WTC11 (cell line): ENCODE results near the gene ERLEC1. TPM values are rescaled to one million over a fixed set of nuclear protein-coding genes. Genes with fewer than 3 reads are reported as not detected.

Experiments used
- ATAC-seq: fragments of 200-7000 bp; cut with Tn5 transposase; 2 replicates; pipeline ENCODE4 v1.10.0; 2021; ENCODE audit warnings: mild to moderate bottlenecking, moderate library complexity
- CTCF ChIA-PET: fragments of 300-600 bp; sonication (Branson Sonifier 250); formaldehyde crosslinking; loops from one replicate; lab custom pipeline; 2021; ENCODE audit warnings: antibody characterized with exemption; lab: Charles Lee
- POLR2A ChIA-PET: fragments of 350-600 bp; sonication (Branson Sonifier 250); formaldehyde crosslinking; loops from one replicate; lab custom pipeline; 2021; ENCODE audit warnings: antibody characterized with exemption; lab: Charles Lee
- DNase-seq: peaks from one replicate; pipeline ENCODE4 v3.0.0; 2021; ENCODE audit warnings: low spot score
- H3K27ac Mint-ChIP-seq: 2 replicates; pipeline ENCODE4 v1.8.0; 2021; ENCODE audit warnings: mixed read lengths
- H3K27me3 Mint-ChIP-seq: 2 replicates; pipeline ENCODE4 v1.8.0; 2021; ENCODE audit warnings: low read depth, mild to moderate bottlenecking, moderate library complexity, mixed read lengths
- H3K36me3 Mint-ChIP-seq: 2 replicates; pipeline ENCODE4 v1.8.0; 2021; ENCODE audit warnings: mixed read lengths
- H3K4me1 Mint-ChIP-seq: 2 replicates; pipeline ENCODE4 v1.8.0; 2022; ENCODE audit warnings: mixed read lengths
- H3K4me3 Mint-ChIP-seq: 2 replicates; pipeline ENCODE4 v1.8.0; 2021; ENCODE audit warnings: mild to moderate bottlenecking, moderate library complexity, mixed read lengths
- H3K9me3 Mint-ChIP-seq: 2 replicates; pipeline ENCODE4 v1.8.0; 2021; ENCODE audit warnings: mixed read lengths
- ARID4B ChIP-seq: sonication (generic); formaldehyde crosslinking; IDR thresholded peaks from 2 replicates; pipeline ENCODE4 v1.8.0; 2023; ENCODE audit warnings: missing genetic modification reagents, mild to moderate bottlenecking, borderline replicate concordance
- CDX4 ChIP-seq: fragments of 250-450 bp; sonication (Bioruptor Pico); IDR thresholded peaks from 2 replicates; pipeline ENCODE4 v1.9.0; 2021; ENCODE audit warnings: moderate library complexity, mild to moderate bottlenecking, inconsistent platforms, borderline replicate concordance
- E2F1 ChIP-seq: sonication (generic); formaldehyde crosslinking; IDR thresholded peaks from 2 replicates; pipeline ENCODE4 v1.8.0; 2022; ENCODE audit warnings: mild to moderate bottlenecking, missing genetic modification reagents
- E2F5 ChIP-seq: sonication (generic); formaldehyde crosslinking; IDR thresholded peaks from 2 replicates; pipeline ENCODE4 v1.8.1; 2022; ENCODE audit warnings: mild to moderate bottlenecking, moderate library complexity, missing genetic modification reagents
- ELF4 ChIP-seq: sonication (generic); formaldehyde crosslinking; IDR thresholded peaks from 2 replicates; pipeline ENCODE4 v1.8.1; 2022; ENCODE audit warnings: low read depth, mild to moderate bottlenecking, moderate library complexity, missing genetic modification reagents
- ETV6 ChIP-seq: sonication (generic); formaldehyde crosslinking; IDR thresholded peaks from 2 replicates; pipeline ENCODE4 v1.8.1; 2022; ENCODE audit warnings: mild to moderate bottlenecking, missing genetic modification reagents
- FOXP1 ChIP-seq: sonication (generic); formaldehyde crosslinking; IDR thresholded peaks from 2 replicates; pipeline ENCODE4 v1.8.0; 2022; ENCODE audit warnings: missing genetic modification reagents, mild to moderate bottlenecking, moderate library complexity, borderline replicate concordance
- FOXP4 ChIP-seq: sonication (generic); formaldehyde crosslinking; IDR thresholded peaks from 2 replicates; pipeline ENCODE4 v1.8.0; 2022; ENCODE audit warnings: mild to moderate bottlenecking, missing genetic modification reagents
- GTF2I ChIP-seq: fragments of 250-450 bp; sonication (Bioruptor Pico); conservative IDR thresholded peaks from 2 replicates; pipeline ENCODE4 v1.4.0; 2021; ENCODE audit warnings: mild to moderate bottlenecking
- IRF1 ChIP-seq: sonication (generic); formaldehyde crosslinking; IDR thresholded peaks from 2 replicates; pipeline ENCODE4 v1.8.0; 2023; ENCODE audit warnings: missing genetic modification reagents
- IRF2 ChIP-seq: sonication (generic); formaldehyde crosslinking; IDR thresholded peaks from 2 replicates; pipeline ENCODE4 v1.8.0; 2022; ENCODE audit warnings: low read depth, missing genetic modification reagents, borderline replicate concordance
- NR1H2 ChIP-seq: sonication (generic); formaldehyde crosslinking; IDR thresholded peaks from 2 replicates; pipeline ENCODE4 v1.9.0; 2021; ENCODE audit warnings: mild to moderate bottlenecking, moderate library complexity, missing genetic modification reagents
- SMAD4 ChIP-seq: sonication (generic); formaldehyde crosslinking; IDR thresholded peaks from 2 replicates; pipeline ENCODE4 v1.8.0; 2022; ENCODE audit warnings: mild to moderate bottlenecking, missing genetic modification reagents
- STAT6 ChIP-seq: sonication (generic); formaldehyde crosslinking; conservative IDR thresholded peaks from 2 replicates; pipeline ENCODE4 v1.8.1; 2023; ENCODE audit warnings: mild to moderate bottlenecking, low read depth, missing genetic modification reagents, moderate library complexity
- ZNF121 ChIP-seq: sonication (generic); formaldehyde crosslinking; IDR thresholded peaks from 2 replicates; pipeline ENCODE4 v1.8.0; 2023; ENCODE audit warnings: missing genetic modification reagents
- ZNF263 ChIP-seq: sonication (generic); formaldehyde crosslinking; IDR thresholded peaks from 2 replicates; pipeline ENCODE4 v1.8.1; 2022; ENCODE audit warnings: low read depth, mild to moderate bottlenecking, moderate library complexity, missing genetic modification reagents
- ZNF425 ChIP-seq: fragments of 250-450 bp; sonication (Bioruptor Pico); conservative IDR thresholded peaks from 2 replicates; pipeline ENCODE4 v1.9.0; 2021; ENCODE audit warnings: mild to moderate bottlenecking
- total RNA-seq: library from RNA; stranded (reverse); gene quantifications from 3 replicates; pipeline ENCODE4 v1.2.3, GENCODE V29; 2021

The ERLEC1 gene
- total RNA-seq, 1 experiment from 2014 or later = 26.5 TPM

GRCh38 chr2:53787614-53788289 lies 908 bp downstream of the ERLEC1 start (continued):
- no peak for TF ChIP-seq GTF2I (CRISPR knock-in tag)
- TF ChIP-seq IRF2 = no peak
- no peak for TF ChIP-seq E2F5
- TF ChIP-seq ELF4 (CRISPR knock-in tag) = no peak
- TF ChIP-seq ZNF263 (CRISPR knock-in tag) = no peak
- no peak for TF ChIP-seq ETV6

GRCh38 chr2:53793261-53793660 lies 6.4 kb downstream of the ERLEC1 start:
- no peak for ATAC-seq
- DNase-seq = no peak
- Mint-ChIP-seq H3K4me3 (no peak overlapping the region), H3K4me1 (0 out of 2 replicates have a peak, but pooled peaks cover 4% of the 10 kb centered on the region), H3K36me3 (peaks cover 14% of the 10 kb centered on the region), H3K9me3 (no peaks in the 10 kb centered on the region), H3K27ac (no peak overlapping the region), H3K27me3 (no peaks in the 10 kb centered on the region)
- ChIA-PET POLR2A (no interaction called here), CTCF (no interaction called here)
- no peak for TF ChIP-seq ZNF121
- no peak for TF ChIP-seq IRF1 (CRISPR knock-in tag)
- TF ChIP-seq FOXP4 (CRISPR knock-in tag) = no peak
- no peak for TF ChIP-seq SMAD4
- TF ChIP-seq E2F1 (CRISPR knock-in tag) = no peak
- TF ChIP-seq IRF2 = no peak
- TF ChIP-seq CDX4 (CRISPR knock-in tag) = no peak
- TF ChIP-seq NR1H2 (CRISPR knock-in tag) = no peak
- TF ChIP-seq ZNF425 (CRISPR knock-in tag) = no peak
- TF ChIP-seq STAT6 (CRISPR knock-in tag) = no peak
- no peak for TF ChIP-seq ARID4B (CRISPR knock-in tag)
- no peak for TF ChIP-seq FOXP1 (CRISPR knock-in tag)
